Dermis microvascular lymphatic vessel endothelial cell (primary cell): ENCODE results near the gene ATG4A. TPM values are rescaled to one million over a fixed set of nuclear protein-coding genes. Genes with fewer than 3 reads are reported as not detected.

Experiments
- DNase-seq, 2 donors: peaks; one replicate each; pipeline versions ENCODE4 v3.0.0 to v3.0.0-alpha.2; 2010; ENCODE audit warnings: low read depth in 2 of 2
- total RNA-seq: library from RNA; depleted of rRNA; stranded (reverse); fragments of >200 nt; gene quantifications from 2 replicates; pipeline ENCODE4 v1.2.1, GENCODE V29; 2014

The ATG4A gene
- total RNA-seq, 1 donor from 2014 or later = 13.2 TPM

- peak in 1 of 2 donors; percentile 40 for DNase-seq
Measured at GRCh38 chrX:108167211-108167872, 75.8 kb downstream of the ATG4A start.

DNA sequence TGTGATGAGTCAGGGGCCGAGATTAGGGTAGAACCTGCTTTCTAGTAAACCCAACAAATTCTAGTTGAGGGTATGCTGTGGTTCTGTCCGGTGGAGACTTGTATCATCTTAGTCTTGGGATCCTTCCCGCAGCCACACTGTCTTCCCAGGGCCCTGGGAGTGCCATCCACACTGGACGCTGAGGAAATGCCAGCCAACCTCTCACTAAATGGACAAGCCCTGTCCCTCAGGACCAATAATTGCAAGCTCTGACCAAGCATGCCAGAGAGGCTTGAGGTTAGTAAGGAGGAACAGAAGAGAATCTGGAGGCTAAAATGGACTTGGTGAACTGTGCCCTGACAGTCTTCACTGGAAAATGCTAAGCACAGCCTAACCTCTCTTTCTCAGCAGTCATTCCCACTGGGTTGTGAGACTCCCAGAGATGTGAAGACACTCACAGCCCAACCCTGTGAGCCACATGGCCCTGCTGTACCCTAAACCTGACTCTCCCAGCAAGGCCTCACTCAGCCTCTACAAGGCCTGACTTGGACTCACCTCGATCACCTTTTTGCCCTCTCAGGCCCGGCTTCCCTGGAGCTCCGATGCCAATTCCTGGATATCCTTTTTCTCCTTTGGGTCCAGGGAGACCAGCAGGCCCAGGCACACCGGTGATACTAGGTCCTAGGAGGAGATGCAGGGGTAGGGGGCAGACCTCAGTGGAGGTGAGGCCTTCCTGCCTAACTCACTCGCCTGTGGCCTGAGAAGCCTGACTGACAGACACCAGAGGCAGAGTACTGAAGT lies 77.6 kb downstream of the ATG4A start:
- DNase-seq = no peak

DNA sequence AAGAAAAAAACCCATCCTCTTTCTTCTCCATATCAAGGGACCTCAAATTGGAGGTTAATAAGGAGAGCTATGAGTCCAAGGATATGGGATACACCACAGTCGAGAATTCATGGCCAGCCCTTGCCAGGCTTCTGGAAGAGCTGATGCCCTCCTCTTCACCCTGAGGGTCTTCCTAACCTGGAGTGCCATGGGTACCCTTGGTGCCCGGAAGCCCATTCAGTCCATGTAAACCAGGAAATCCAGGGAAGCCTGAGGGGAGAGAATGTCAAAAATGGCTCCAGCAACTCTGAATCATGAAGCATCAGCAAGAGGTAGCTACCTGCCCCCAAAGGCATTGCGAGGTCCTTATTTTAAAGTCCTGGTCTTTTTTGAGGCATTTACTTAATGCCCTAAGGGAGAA lies 78.2 kb downstream of the ATG4A start:
- no peak for DNase-seq

GRCh38 chrX:108171671-108172070 lies 80.1 kb downstream of the ATG4A start:
- no peak for DNase-seq

DNA sequence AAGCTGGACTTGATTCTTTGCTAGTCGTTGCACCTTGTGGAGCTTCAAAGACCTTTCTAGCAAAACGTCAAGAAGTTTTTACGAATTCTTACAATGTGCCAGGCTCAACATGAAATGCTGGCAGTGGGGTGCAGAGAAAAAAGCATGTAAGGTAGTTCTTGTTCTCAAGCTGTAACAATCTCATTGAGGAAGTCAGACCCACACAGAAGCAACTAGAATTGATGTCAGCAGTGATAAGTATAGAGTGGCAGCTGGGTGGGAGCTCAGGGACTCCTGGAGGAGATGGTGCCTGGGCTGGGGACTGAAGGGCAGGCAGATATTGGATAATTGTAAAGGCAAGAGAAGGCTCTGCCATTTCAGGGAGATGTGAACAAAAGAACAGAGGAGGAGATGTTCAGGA lies 82.3 kb downstream of the ATG4A start:
- no peak for DNase-seq

GRCh38 chrX:108177351-108178142 lies 86.0 kb downstream of the ATG4A start:
- DNase-seq = peak in 1 of 2 donors; percentile 26

DNA sequence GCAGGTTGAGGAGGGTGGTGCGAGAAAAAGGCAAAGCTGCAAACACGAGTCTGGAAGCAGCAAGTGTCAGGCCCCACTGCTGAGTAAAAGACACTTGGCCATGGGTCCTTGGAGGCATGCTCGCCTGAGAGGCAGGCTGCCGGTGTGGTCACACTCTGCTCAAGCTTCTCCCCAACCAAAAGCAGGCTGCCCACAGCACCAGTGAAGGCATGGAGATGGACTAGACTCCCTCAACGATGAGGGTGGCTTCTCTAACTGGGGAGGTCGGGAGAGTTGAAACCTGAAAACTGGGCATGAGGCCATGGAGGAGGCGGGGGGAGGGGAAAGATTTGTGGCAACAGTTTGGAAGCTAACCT lies 86.5 kb downstream of the ATG4A start:
- DNase-seq = no peak

GRCh38 chrX:108186811-108187210 lies 95.2 kb downstream of the ATG4A start:
- DNase-seq = peak in 1 of 2 donors; percentile 36

DNA sequence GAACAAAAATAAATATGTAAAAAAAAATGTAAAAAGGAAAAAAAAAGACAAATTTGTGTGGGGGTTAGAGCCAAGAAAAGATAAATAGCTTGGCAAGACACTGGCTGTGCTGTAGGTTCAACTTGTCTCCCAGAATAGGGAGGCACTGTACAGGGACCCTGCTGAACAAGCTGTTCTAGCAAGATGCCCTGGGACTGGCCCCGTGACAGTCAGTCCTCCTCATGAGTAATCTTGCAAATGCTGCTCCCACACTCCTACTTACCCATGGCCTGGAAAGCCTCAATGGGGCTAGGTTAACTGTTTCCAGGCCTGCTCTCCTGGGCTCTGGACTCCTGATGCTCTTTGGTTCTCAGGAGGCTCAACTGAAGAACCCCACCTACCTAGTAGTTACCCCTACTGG lies 106.8 kb downstream of the ATG4A start:
- DNase-seq = no peak

DNA sequence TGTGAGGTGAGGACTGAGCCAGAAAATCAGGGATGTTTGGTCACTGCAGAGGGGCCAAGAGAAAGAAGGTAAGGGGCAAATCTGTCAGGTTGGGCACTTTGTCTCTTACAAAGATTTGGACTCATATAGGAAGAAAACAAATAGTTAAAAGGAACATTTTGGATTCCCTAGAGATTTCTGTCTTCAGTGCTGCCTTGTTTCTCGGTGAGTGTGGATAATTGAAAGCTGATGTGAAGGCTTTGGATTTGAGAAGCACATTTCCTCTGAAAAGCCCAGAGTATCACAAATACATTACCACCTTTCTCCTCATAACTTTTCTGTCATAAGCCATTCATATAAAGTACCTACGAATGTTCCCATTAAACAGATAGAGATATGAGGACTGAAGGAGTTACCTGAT lies 107.5 kb downstream of the ATG4A start:
- no peak for DNase-seq

- peak; percentile 14 to 41 for DNase-seq
Measured at GRCh38 chrX:108199691-108200090, 108.1 kb downstream of the ATG4A start.

DNA sequence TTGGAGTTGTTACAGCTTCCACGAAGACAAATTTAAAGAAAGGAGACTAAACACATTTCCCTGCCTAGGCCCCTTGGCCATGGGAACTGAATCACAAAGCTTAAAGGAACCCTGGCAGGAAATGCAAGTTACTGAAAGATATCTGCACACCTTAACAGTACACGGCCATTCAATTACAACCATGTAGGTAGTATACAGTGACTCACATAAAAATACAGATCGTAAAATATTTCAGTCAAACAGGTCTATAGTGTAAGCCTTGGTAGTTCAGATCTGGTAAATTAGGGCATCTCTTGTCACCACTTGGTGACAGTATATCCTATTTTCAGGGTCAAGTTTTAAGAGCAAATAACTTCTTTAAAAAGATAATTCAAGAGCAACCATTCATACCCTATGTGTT lies 112.0 kb downstream of the ATG4A start:
- no peak for DNase-seq

Other genes starting within 250 kb of the ATG4A start
- gene TEX13B, start 109.4 kb upstream of the ATG4A start, total RNA-seq = not detected in 2 replicates
- gene VSIG1, start 46.7 kb upstream of the ATG4A start, total RNA-seq = 0.13 TPM in 2 replicates
- gene PSMD10, start 236 bp upstream of the ATG4A start, total RNA-seq = 59.7 and 65.0 TPM in 2 replicates